HFF-Myc (cell line): ENCODE measurements around the gene NHERF2.

Experiments
- DNase-seq: peaks from one replicate; pipeline ENCODE4 v3.0.0-alpha.2; 2011; ENCODE audit warnings: low read depth; ENCODE audit errors: extremely low read depth
- H3K4me3 ChIP-seq: replicated peaks from 2 replicates; pipeline ENCODE4 v1.5.1; 2011; ENCODE audit warnings: low read depth, mild to moderate bottlenecking, control low read depth, low read length
- CTCF ChIP-seq: IDR thresholded peaks from 2 replicates; pipeline ENCODE4 v1.5.1; 2012; ENCODE audit warnings: mild to moderate bottlenecking, low read depth, low read length, control low read depth; ENCODE audit errors: missing control alignments

NHERF2 gene

GRCh38 chr16:1998852-1999801 is 27.6 kb upstream of the NHERF2 start:
- no peak overlapping the region for H3K4me3 ChIP-seq
- no peak for TF ChIP-seq CTCF
- DNase-seq: no peak

GRCh38 chr16:1999866-2000514 is 26.7 kb upstream of the NHERF2 start:
- no peak for TF ChIP-seq CTCF
- H3K4me3 ChIP-seq: no peak overlapping the region
- no peak for DNase-seq

- TF ChIP-seq CTCF: no peak
- H3K4me3 ChIP-seq: no peak overlapping the region
Observed at GRCh38 chr16:2001035-2001434, 25.7 kb upstream of the NHERF2 start.

GRCh38 chr16:2001456-2002355 is 25.0 kb upstream of the NHERF2 start:
- no peak for TF ChIP-seq CTCF

More at GRCh38 chr16:2001035-2001434, 25.7 kb upstream of the NHERF2 start:
- no peak for DNase-seq

GRCh38 chr16:2002406-2003230 is 24.1 kb upstream of the NHERF2 start:
- DNase-seq: no peak
- no peak for TF ChIP-seq CTCF
- no peak overlapping the region for H3K4me3 ChIP-seq

More at GRCh38 chr16:2001456-2002355, 25.0 kb upstream of the NHERF2 start:
- no peak for DNase-seq
- no peak overlapping the region for H3K4me3 ChIP-seq
